CD4-positive, alpha-beta T cell treated with Interferon gamma for 1 hour (primary cell): ENCODE data around the gene AUTS2.

ENCODE experiments used
- DNase-seq: peaks from one replicate; pipeline ENCODE4 v3.0.0-alpha.2; 2020

The AUTS2 gene

GRCh38 chr7:70599446-70600190 lies 1001.3 kb downstream of the AUTS2 start:
- no peak for DNase-seq

GRCh38 chr7:70600993-70601392 lies 1002.7 kb downstream of the AUTS2 start:
- no peak for DNase-seq

- DNase-seq: no peak
Observed at GRCh38 chr7:70602117-70602516, 1003.8 kb downstream of the AUTS2 start.

GRCh38 chr7:70607281-70607680 lies 1009.0 kb downstream of the AUTS2 start:
- no peak for DNase-seq

GRCh38 chr7:70607759-70608158 lies 1009.5 kb downstream of the AUTS2 start:
- DNase-seq: no peak

GRCh38 chr7:70608229-70608628 lies 1010.0 kb downstream of the AUTS2 start:
- DNase-seq: no peak

- no peak for DNase-seq
Observed at GRCh38 chr7:70612811-70613210, 1014.5 kb downstream of the AUTS2 start.

GRCh38 chr7:70614237-70615045 lies 1016.2 kb downstream of the AUTS2 start:
- no peak for DNase-seq

- DNase-seq: no peak
Observed at GRCh38 chr7:70615066-70615606, 1016.9 kb downstream of the AUTS2 start.

GRCh38 chr7:70616211-70616610 lies 1017.9 kb downstream of the AUTS2 start:
- DNase-seq: no peak

GRCh38 chr7:70616821-70617220 lies 1018.5 kb downstream of the AUTS2 start:
- DNase-seq: no peak

- DNase-seq: no peak
Observed at GRCh38 chr7:70618020-70618551, 1019.8 kb downstream of the AUTS2 start.

- DNase-seq: no peak
Observed at GRCh38 chr7:70619130-70619529, 1020.9 kb downstream of the AUTS2 start.

GRCh38 chr7:70619659-70620058 lies 1021.4 kb downstream of the AUTS2 start:
- DNase-seq: no peak

- no peak for DNase-seq
Observed at GRCh38 chr7:70620333-70621055, 1022.2 kb downstream of the AUTS2 start.

GRCh38 chr7:70621954-70622600 lies 1023.8 kb downstream of the AUTS2 start:
- no peak for DNase-seq

- DNase-seq: no peak
Observed at GRCh38 chr7:70622936-70623335, 1024.7 kb downstream of the AUTS2 start.

GRCh38 chr7:70624500-70625103 lies 1026.3 kb downstream of the AUTS2 start:
- DNase-seq: no peak

- DNase-seq: no peak
Observed at GRCh38 chr7:70627461-70627860, 1029.2 kb downstream of the AUTS2 start.

GRCh38 chr7:70630440-70630817 lies 1032.2 kb downstream of the AUTS2 start:
- DNase-seq: no peak

- no peak for DNase-seq
Observed at GRCh38 chr7:70630818-70631457, 1032.7 kb downstream of the AUTS2 start.

- DNase-seq: no peak
Observed at GRCh38 chr7:70631718-70632117, 1033.4 kb downstream of the AUTS2 start.
